KOPT-K1 (cell line): ENCODE measurements around the gene SIDT1.

Experiments
- H3K27ac ChIP-seq: fragments of 200-600 bp; sonication (generic); 2 replicates; pipeline ENCODE4 v1.5.1; 2016; ENCODE audit warnings: antibody characterized with exemption, mild to moderate bottlenecking, low read depth, low read length; ENCODE audit not compliant: poor library complexity, severe bottlenecking
- H3K36me3 ChIP-seq: fragments of 200-600 bp; sonication (generic); 2 replicates; pipeline ENCODE4 v1.5.1; 2017; ENCODE audit warnings: antibody characterized with exemption, mild to moderate bottlenecking, low read length, moderate library complexity; ENCODE audit not compliant: insufficient read depth
- H3K9me3 ChIP-seq: fragments of 200-600 bp; sonication (generic); 2 replicates; pipeline ENCODE4 v1.5.1; 2017; ENCODE audit warnings: antibody characterized with exemption, low read length, mild to moderate bottlenecking; ENCODE audit not compliant: insufficient read depth, poor library complexity, severe bottlenecking

SIDT1 gene

GRCh38 chr3:113654851-113655250 lies 122.5 kb downstream of the SIDT1 start:
- Histone ChIP-seq H3K36me3 (peaks cover 47% of the 10 kb centered on the region), H3K27ac (no peak overlapping the region)

GRCh38 chr3:113658107-113658506 lies 125.8 kb downstream of the SIDT1 start:
- H3K27ac ChIP-seq, result no peak overlapping the region
- no peaks in the 10 kb centered on the region for H3K9me3 ChIP-seq
- H3K36me3 ChIP-seq, result peaks cover 61% of the 10 kb centered on the region

More at GRCh38 chr3:113654851-113655250, 122.5 kb downstream of the SIDT1 start:
- no peaks in the 10 kb centered on the region for H3K9me3 ChIP-seq

- H3K9me3 ChIP-seq, result no peaks in the 10 kb centered on the region
- no peak overlapping the region for H3K27ac ChIP-seq
- peaks cover 61% of the 10 kb centered on the region for H3K36me3 ChIP-seq
Measured at GRCh38 chr3:113659101-113659541, 126.8 kb downstream of the SIDT1 start.

GRCh38 chr3:113659996-113660395 lies 127.6 kb downstream of the SIDT1 start:
- Histone ChIP-seq H3K9me3 (no peaks in the 10 kb centered on the region), H3K36me3 (peaks cover 61% of the 10 kb centered on the region), H3K27ac (no peak overlapping the region)

GRCh38 chr3:113660458-113660857 lies 128.1 kb downstream of the SIDT1 start:
- H3K27ac ChIP-seq, result no peak overlapping the region
- no peaks in the 10 kb centered on the region for H3K9me3 ChIP-seq
- H3K36me3 ChIP-seq, result peaks cover 57% of the 10 kb centered on the region

- peaks cover 53% of the 10 kb centered on the region for H3K36me3 ChIP-seq
- no peak overlapping the region for H3K27ac ChIP-seq
- H3K9me3 ChIP-seq, result no peaks in the 10 kb centered on the region
Measured at GRCh38 chr3:113660896-113661295, 128.5 kb downstream of the SIDT1 start.

- no peak overlapping the region for H3K27ac ChIP-seq
- peaks cover 35% of the 10 kb centered on the region for H3K36me3 ChIP-seq
- no peaks in the 10 kb centered on the region for H3K9me3 ChIP-seq
Measured at GRCh38 chr3:113662824-113663223, 130.5 kb downstream of the SIDT1 start.

- H3K36me3 ChIP-seq, result peaks cover 30% of the 10 kb centered on the region
- H3K27ac ChIP-seq, result no peak overlapping the region
- H3K9me3 ChIP-seq, result no peaks in the 10 kb centered on the region
Measured at GRCh38 chr3:113663324-113663750, 131.0 kb downstream of the SIDT1 start.

GRCh38 chr3:113663761-113664160 lies 131.4 kb downstream of the SIDT1 start:
- Histone ChIP-seq H3K36me3 (peaks cover 25% of the 10 kb centered on the region), H3K27ac (no peak overlapping the region)

GRCh38 chr3:113664523-113665094 lies 132.3 kb downstream of the SIDT1 start:
- H3K36me3 ChIP-seq, result peaks cover 17% of the 10 kb centered on the region
- H3K27ac ChIP-seq, result no peak overlapping the region
- H3K9me3 ChIP-seq, result no peaks in the 10 kb centered on the region

More at GRCh38 chr3:113663761-113664160, 131.4 kb downstream of the SIDT1 start:
- no peaks in the 10 kb centered on the region for H3K9me3 ChIP-seq

- Histone ChIP-seq H3K36me3 (0 out of 2 replicates have a peak, but pooled peaks cover 9% of the 10 kb centered on the region), H3K27ac (no peak overlapping the region), H3K9me3 (no peaks in the 10 kb centered on the region)
Measured at GRCh38 chr3:113668015-113668414, 135.7 kb downstream of the SIDT1 start.

- Histone ChIP-seq H3K27ac (no peak overlapping the region), H3K36me3 (peaks cover 35% of the 10 kb centered on the region), H3K9me3 (no peaks in the 10 kb centered on the region)
Measured at GRCh38 chr3:113673593-113673992, 141.2 kb downstream of the SIDT1 start.

- Histone ChIP-seq H3K9me3 (no peaks in the 10 kb centered on the region), H3K36me3 (peaks cover 35% of the 10 kb centered on the region), H3K27ac (no peak overlapping the region)
Measured at GRCh38 chr3:113676261-113676660, 143.9 kb downstream of the SIDT1 start.

- no peak overlapping the region for H3K27ac ChIP-seq
- H3K36me3 ChIP-seq, result peaks cover 26% of the 10 kb centered on the region
- H3K9me3 ChIP-seq, result no peaks in the 10 kb centered on the region
Measured at GRCh38 chr3:113677737-113678136, 145.4 kb downstream of the SIDT1 start.

- Histone ChIP-seq H3K27ac (no peak overlapping the region), H3K9me3 (peaks cover 1% of the 10 kb centered on the region), H3K36me3 (peaks cover 22% of the 10 kb centered on the region)
Measured at GRCh38 chr3:113678773-113679172, 146.4 kb downstream of the SIDT1 start.
